ENCODE results near the gene LAMB1.
"Not testable (repeated sequence)": the region's sequence is repeated elsewhere in the genome, so short reads cannot be mapped to it uniquely, and the experiment has no call there.

DNA sequence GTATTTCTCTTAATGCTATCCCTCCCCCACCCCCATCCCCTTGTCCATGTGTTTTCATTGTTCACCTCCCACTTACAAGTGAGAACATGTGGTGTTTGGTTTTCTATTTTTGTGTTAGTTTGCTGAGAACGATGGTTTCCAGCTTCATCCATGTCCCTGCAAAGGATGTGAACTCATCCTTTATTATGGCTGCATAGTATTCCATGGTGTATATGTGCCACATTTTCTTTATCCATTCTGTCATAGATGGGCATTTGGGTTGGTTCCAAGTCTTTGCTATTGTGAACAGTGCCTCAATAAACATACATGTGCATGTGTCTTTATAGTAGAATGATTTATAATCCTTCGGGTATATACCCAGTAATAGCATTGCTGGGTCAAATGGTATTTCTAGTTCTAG lies 81.1 kb downstream of the LAMB1 start:
- not testable (repeated sequence) for TF ChIP-seq CTCF, POLR2A (IDR thresholded peaks at IDR 0.05)

Measured in body of pancreas (tissue), 4 donors.